Small intestine (tissue), 7 donors: ENCODE data around the gene NDEL1. TPM values are rescaled to one million over a fixed set of nuclear protein-coding genes. Genes with fewer than 3 reads are reported as not detected.

Experiments
- DNase-seq, 2 donors: peaks; one replicate each; pipeline versions ENCODE4 v3.0.0 to v3.0.0-alpha.2; 2013
- FAIRE-seq: peaks from 2 replicates; lab custom pipeline; 2012; peaks lifted over from hg19 to GRCh38; lab: Jason Lieb, UNC
- H3K27ac ChIP-seq, 3 donors: one replicate each; pipeline ENCODE4 v1.5.1; 2013; ENCODE audit warnings: low read length in 2 of 3, mild to moderate bottlenecking in 2 of 3, control low read depth in 1 of 3, inconsistent platforms in 1 of 3, low read depth in 1 of 3, moderate library complexity in 1 of 3
- H3K27me3 ChIP-seq, 3 donors: one replicate each; pipeline ENCODE4 v1.6.1; 2013; ENCODE audit warnings: low read length in 3 of 3, inconsistent platforms in 1 of 3; ENCODE audit not compliant: control insufficient read depth in 3 of 3, insufficient read depth in 3 of 3
- H3K36me3 ChIP-seq, 3 donors: one replicate each; pipeline ENCODE4 v1.6.1; 2013; ENCODE audit warnings: low read length in 3 of 3, inconsistent platforms in 1 of 3, low read depth in 1 of 3, mild to moderate bottlenecking in 1 of 3, moderate library complexity in 1 of 3; ENCODE audit not compliant: control insufficient read depth in 3 of 3, insufficient read depth in 2 of 3
- H3K4me1 ChIP-seq, 3 donors: one replicate each; pipeline ENCODE4 v1.6.1; 2013; ENCODE audit warnings: low read length in 2 of 3, inconsistent platforms in 1 of 3, low read depth in 1 of 3, mild to moderate bottlenecking in 1 of 3, moderate library complexity in 1 of 3; ENCODE audit not compliant: control insufficient read depth in 3 of 3, insufficient read depth in 2 of 3
- H3K4me3 ChIP-seq, 3 donors: one replicate each; pipeline ENCODE4 v1.5.1; 2013; ENCODE audit warnings: low read length in 3 of 3, control low read depth in 1 of 3, inconsistent platforms in 1 of 3, low read depth in 1 of 3, mild to moderate bottlenecking in 1 of 3, moderate library complexity in 1 of 3
- H3K9me3 ChIP-seq, 2 donors: one replicate each; pipeline ENCODE4 v1.6.1; 2013; ENCODE audit warnings: low read depth in 1 of 2, low read length in 1 of 2; ENCODE audit not compliant: control insufficient read depth in 2 of 2, insufficient read depth in 1 of 2
- WGBS, 3 donors: extraction: QIAGEN DNeasy Blood & Tissue Kit; methylation state at CpG; one replicate each; pipeline ENCODE4 v1.1.7; 2013; 5-methylcytosine and 5-hydroxymethylcytosine counted together
- polyA plus RNA-seq, 4 donors: library from polyadenylated mRNA; stranded (reverse) in 3 of 4; unstranded in 1 of 4; fragments of 200-250 nt in 3 of 4; fragments of 120-200 nt in 1 of 4; gene quantifications; one replicate each; pipeline versions ENCODE4 v1.2.1 to v1.2.3, GENCODE V29; 2013
- donor health status: healthy with polysubstance abuse.
- donor health status: control.
- donor health status: control.
- donor health status: Bipolar disorder and iron deficiency.
- donor health status: healthy.

Gene NDEL1
- polyA plus RNA-seq, 4 donors, result 24.7 to 33.0 (median 29.9) TPM

- FAIRE-seq, result no peak
- Histone ChIP-seq H3K36me3 (peaks cover 0 to 75% (median 4%) of the 10 kb centered on the region in 3 donors), H3K4me1 (no peaks in the 10 kb centered on the region), H3K4me3 (no peak overlapping the region), H3K9me3 (no peaks in the 10 kb centered on the region), H3K27me3 (no peaks in the 10 kb centered on the region), H3K27ac (no peak overlapping the region)
- no peak for DNase-seq
- WGBS, 3 donors, result 81 to 88% (median 83%) methylated on average over 8 of the region's 8 CpGs
These were observed 58.9 kb downstream of the NDEL1 start for GRCh38 chr17:8494506-8495111.

- 87 to 90% (median 87%) methylated on average over 13 of the region's 13 CpGs for WGBS, 3 donors
- H3K4me3 ChIP-seq, result no peak overlapping the region
These were observed 60.4 kb downstream of the NDEL1 start for GRCh38 chr17:8496081-8496480.

GRCh38 chr17:8499171-8499570 is 63.5 kb downstream of the NDEL1 start:
- Histone ChIP-seq H3K27me3 (no peaks in the 10 kb centered on the region), H3K36me3 (peaks cover 0 to 64% (median 2%) of the 10 kb centered on the region in 3 donors)
- no peak for FAIRE-seq

More at GRCh38 chr17:8496081-8496480, 60.4 kb downstream of the NDEL1 start:
- no peak for FAIRE-seq
- peaks cover 0 to 76% (median 6%) of the 10 kb centered on the region in 3 donors for H3K36me3 ChIP-seq
- DNase-seq, result no peak
- H3K4me1 ChIP-seq, result no peaks in the 10 kb centered on the region
- H3K27ac ChIP-seq, result no peak overlapping the region
- H3K9me3 ChIP-seq, result no peaks in the 10 kb centered on the region
- no peaks in the 10 kb centered on the region for H3K27me3 ChIP-seq

GRCh38 chr17:8499614-8500013 is 63.9 kb downstream of the NDEL1 start:
- Histone ChIP-seq H3K4me1 (no peaks in the 10 kb centered on the region), H3K27me3 (no peaks in the 10 kb centered on the region), H3K9me3 (no peaks in the 10 kb centered on the region), H3K4me3 (no peak overlapping the region), H3K36me3 (peaks cover 0 to 66% (median 2%) of the 10 kb centered on the region in 3 donors), H3K27ac (no peak overlapping the region)
- 80 to 91% (median 89%) methylated on average over 5 of the region's 5 CpGs for WGBS, 3 donors
- no peak for DNase-seq
- FAIRE-seq, result no peak

More at GRCh38 chr17:8499171-8499570, 63.5 kb downstream of the NDEL1 start:
- Histone ChIP-seq H3K9me3 (no peaks in the 10 kb centered on the region), H3K27ac (no peak overlapping the region), H3K4me1 (no peaks in the 10 kb centered on the region), H3K4me3 (no peak overlapping the region)
- no peak for DNase-seq
- WGBS, 3 donors, result 91 to 94% (median 93%) methylated on average over 9 of the region's 9 CpGs

GRCh38 chr17:8500609-8501008 is 64.9 kb downstream of the NDEL1 start:
- no peak overlapping the region for H3K4me3 ChIP-seq
- H3K36me3 ChIP-seq, result peaks cover 0 to 67% (median 2%) of the 10 kb centered on the region in 3 donors
- H3K27me3 ChIP-seq, result no peaks in the 10 kb centered on the region
- no peak overlapping the region for H3K27ac ChIP-seq
- no peaks in the 10 kb centered on the region for H3K9me3 ChIP-seq
- DNase-seq (no peak), FAIRE-seq (no peak)
- no peaks in the 10 kb centered on the region for H3K4me1 ChIP-seq
- 69 to 85% (median 78%) methylated on average over 8 of the region's 8 CpGs for WGBS, 3 donors

GRCh38 chr17:8502126-8502525 is 66.4 kb downstream of the NDEL1 start:
- Histone ChIP-seq H3K27ac (no peak overlapping the region), H3K27me3 (no peaks in the 10 kb centered on the region), H3K9me3 (no peaks in the 10 kb centered on the region), H3K4me3 (no peak overlapping the region), H3K4me1 (no peaks in the 10 kb centered on the region), H3K36me3 (peaks cover 0 to 69% (median 2%) of the 10 kb centered on the region in 3 donors)
- no peak for FAIRE-seq
- 80 to 83% (median 80%) methylated on average over 6 of the region's 6 CpGs for WGBS, 3 donors
- no peak for DNase-seq

GRCh38 chr17:8503368-8503767 is 67.7 kb downstream of the NDEL1 start:
- Histone ChIP-seq H3K36me3 (peaks cover 0 to 78% (median 2%) of the 10 kb centered on the region in 3 donors), H3K4me3 (no peak overlapping the region), H3K9me3 (no peaks in the 10 kb centered on the region), H3K27ac (no peak overlapping the region), H3K27me3 (no peaks in the 10 kb centered on the region), H3K4me1 (no peaks in the 10 kb centered on the region)
- no peak for DNase-seq
- WGBS, 3 donors, result 54 to 59% (median 59%) methylated on average over 6 of the region's 6 CpGs
- no peak for FAIRE-seq

- 82 to 91% (median 85%) methylated on average over 9 of the region's 9 CpGs for WGBS, 3 donors
- H3K9me3 ChIP-seq, result no peaks in the 10 kb centered on the region
- no peaks in the 10 kb centered on the region for H3K4me1 ChIP-seq
- no peaks in the 10 kb centered on the region for H3K27me3 ChIP-seq
- DNase-seq (no peak), FAIRE-seq (no peak)
- peaks cover 0 to 79% (median 2%) of the 10 kb centered on the region in 3 donors for H3K36me3 ChIP-seq
- no peak overlapping the region for H3K27ac ChIP-seq
- H3K4me3 ChIP-seq, result no peak overlapping the region
These were observed 68.1 kb downstream of the NDEL1 start for GRCh38 chr17:8503807-8504206.
